Stomach (tissue), 9 donors: ENCODE measurements around the gene DHRS13. TPM values are rescaled to one million over a fixed set of nuclear protein-coding genes. Genes with fewer than 3 reads are reported as not detected.
A peak's percentile ranks its signal among the peaks of the same experiment; 100 is the strongest.

Experiments
- DNase-seq, 2 donors: peaks; one replicate each; pipeline versions ENCODE4 v3.0.0 to v3.0.0-alpha.2; 2013 to 2019
- H3K27ac ChIP-seq, 5 donors: fragments of 200-600 bp in 4 of 5; sonication (generic) in 4 of 5; one replicate each; pipeline ENCODE4 v1.5.1; 2013 to 2019; ENCODE audit warnings: mild to moderate bottlenecking in 1 of 5, moderate library complexity in 1 of 5
- H3K27me3 ChIP-seq, 3 donors: fragments of 200-600 bp; sonication (generic); one replicate each; pipeline ENCODE4 v1.5.1; 2017 to 2019; ENCODE audit warnings: mixed run types in 1 of 3
- H3K36me3 ChIP-seq, 4 donors: fragments of 200-600 bp; sonication (generic); 1 replicate in 3 of 4; 2 replicates in 1 of 4; pipeline ENCODE4 v1.5.1; 2016 to 2019
- H3K4me1 ChIP-seq, 4 donors: fragments of 200-600 bp; sonication (generic); one replicate each; pipeline ENCODE4 v1.5.1; 2016 to 2019
- H3K4me3 ChIP-seq, 4 donors: fragments of 200-600 bp; sonication (generic) in 3 of 4; one replicate each; pipeline ENCODE4 v1.5.1; 2016 to 2019; ENCODE audit warnings: mild to moderate bottlenecking in 1 of 4
- H3K9me3 ChIP-seq, 4 donors: fragments of 200-600 bp; sonication (generic); one replicate each; pipeline ENCODE4 v1.5.1; 2016 to 2019
- CTCF ChIP-seq, 7 experiments: fragments of 450-650 bp in 4 of 7; fragments of 200-600 bp in 3 of 7; sonication (generic) in 3 of 7; IDR thresholded peaks; one replicate each; pipeline ENCODE4 v1.5.1; 2016 to 2019; ENCODE audit warnings: antibody characterized with exemption in 7 of 7, control low read depth in 2 of 7, mild to moderate bottlenecking in 1 of 7
- EP300 ChIP-seq: sonication (generic); formaldehyde crosslinking; IDR thresholded peaks from one replicate; pipeline ENCODE4 v1.6.1; 2017; ENCODE audit warnings: antibody characterized with exemption
- POLR2A ChIP-seq, 4 donors: fragments of 450-650 bp; IDR thresholded peaks; one replicate each; pipeline ENCODE4 v1.6.1; 2016; ENCODE audit warnings: antibody characterized with exemption in 4 of 4, control low read depth in 2 of 4, mild to moderate bottlenecking in 1 of 4, moderate library complexity in 1 of 4
- POLR2AphosphoS5 ChIP-seq, 3 donors: sonication (generic); formaldehyde crosslinking; IDR thresholded peaks; one replicate each; pipeline ENCODE4 v1.6.1; 2016; ENCODE audit warnings: antibody characterized with exemption in 3 of 3
- WGBS, 5 donors: extraction: QIAGEN DNeasy Blood & Tissue Kit in 3 of 5; methylation state at CpG; one replicate each; pipeline versions ENCODE4 v1.1.5 to v1.1.7; 2013 to 2018; 5-methylcytosine and 5-hydroxymethylcytosine counted together
- intact Hi-C: fragments of 100-400 bp; cut with DNase I; formaldehyde crosslinking; loops from one replicate; pipeline ENCODE4 v1.15.1; 2023; ENCODE audit warnings: low total_unique reads
- polyA plus RNA-seq, 3 donors: library from polyadenylated mRNA; stranded (reverse); fragments of 200-250 nt; gene quantifications; one replicate each; pipeline ENCODE4 v1.2.3, GENCODE V29; 2013
- total RNA-seq, 5 donors: library from RNA; depleted of rRNA; stranded (reverse); fragments of >200 nt; gene quantifications; one replicate each; pipeline versions ENCODE4 v1.1.0 to v1.2.3, GENCODE V29; 2014 to 2016
- donor health status: healthy with polysubstance abuse.
- donor health status: Bipolar disorder and iron deficiency.
- donor health status: healthy.

Gene DHRS13
- total and polyA plus RNA-seq, 8 donors: 4.4 to 33.5 (median 8.3) TPM; not detected in 1

GRCh38 chr17:28900986-28901726 is 1.7 kb downstream of the DHRS13 start:
- intact Hi-C loops: no loop called here
- no peak for TF ChIP-seq CTCF (IDR thresholded peaks at IDR 0.05)
- TF ChIP-seq POLR2AphosphoS5 (IDR thresholded peaks at IDR 0.05): no peak
- no peak for TF ChIP-seq POLR2A (IDR thresholded peaks at IDR 0.05)
- no peak for TF ChIP-seq EP300
- peak overlapping the region in 2 of 4 donors; percentile 65 to 94 for H3K4me3 ChIP-seq
- H3K4me1 ChIP-seq: peaks cover 22 to 55% (median 45%) of the 10 kb centered on the region in 4 donors
- 91 to 93% (median 93%) methylated on average over 20 to 24 of the region's 24 CpGs for WGBS, 5 donors
- peaks cover 7 to 8% (median 7%) of the 10 kb centered on the region in 4 donors for H3K36me3 ChIP-seq
- no peaks in the 10 kb centered on the region for H3K27me3 ChIP-seq
- no peaks in the 10 kb centered on the region for H3K9me3 ChIP-seq
- H3K27ac ChIP-seq: peak overlapping the region in 2 of 5 donors; percentile 90 to 91
- DNase-seq: no peak

- no peaks in the 10 kb centered on the region for H3K9me3 ChIP-seq
- no peaks in the 10 kb centered on the region for H3K27me3 ChIP-seq
- no peak overlapping the region for H3K4me3 ChIP-seq
- H3K27ac ChIP-seq: peak overlapping the region in 1 of 5 donors; percentile 97
- peaks cover 27 to 68% (median 53%) of the 10 kb centered on the region in 4 donors for H3K4me1 ChIP-seq
- 93 to 99% (median 96%) methylated on average over 5 of the region's 5 CpGs for WGBS, 5 donors
- no peak for TF ChIP-seq POLR2A (IDR thresholded peaks at IDR 0.05)
- TF ChIP-seq EP300: no peak
- no peak for TF ChIP-seq POLR2AphosphoS5 (IDR thresholded peaks at IDR 0.05)
- no peak for TF ChIP-seq CTCF (IDR thresholded peaks at IDR 0.05)
- intact Hi-C loops: no loop called here
- DNase-seq: no peak
- H3K36me3 ChIP-seq: no peaks in the 10 kb centered on the region
Observed at GRCh38 chr17:28899212-28899815, 3.6 kb downstream of the DHRS13 start.

GRCh38 chr17:28898527-28898955 is 4.3 kb downstream of the DHRS13 start:
- H3K4me1 ChIP-seq: peaks cover 24 to 68% (median 51%) of the 10 kb centered on the region in 4 donors
- no peak for TF ChIP-seq POLR2AphosphoS5 (IDR thresholded peaks at IDR 0.05)
- no peak for TF ChIP-seq POLR2A (IDR thresholded peaks at IDR 0.05)
- peak overlapping the region in 1 of 4 donors; percentile 93 for H3K4me3 ChIP-seq
- no peaks in the 10 kb centered on the region for H3K9me3 ChIP-seq
- DNase-seq: no peak
- no peaks in the 10 kb centered on the region for H3K36me3 ChIP-seq
- intact Hi-C loops: no loop called here
- peak overlapping the region in 4 of 5 donors; percentile 91 to 97 (median 96) for H3K27ac ChIP-seq
- 87 to 94% (median 90%) methylated on average over 11 to 12 of the region's 12 CpGs for WGBS, 5 donors
- H3K27me3 ChIP-seq: no peaks in the 10 kb centered on the region

GRCh38 chr17:28897769-28898526 is 4.9 kb downstream of the DHRS13 start:
- H3K36me3 ChIP-seq: no peaks in the 10 kb centered on the region
- peak overlapping the region; percentile 91 to 97 (median 95) for H3K27ac ChIP-seq
- peaks cover 24 to 68% (median 50%) of the 10 kb centered on the region in 4 donors for H3K4me1 ChIP-seq
- peak overlapping the region; percentile 90 to 98 (median 92) for H3K4me3 ChIP-seq
- no peak for DNase-seq
- 17 to 28% (median 21%) methylated on average over 13 to 23 of the region's 23 CpGs for WGBS, 5 donors
- TF ChIP-seq POLR2A (IDR thresholded peaks at IDR 0.05): no peak
- TF ChIP-seq EP300: no peak
- no peak for TF ChIP-seq POLR2AphosphoS5 (IDR thresholded peaks at IDR 0.05)
- no peak for TF ChIP-seq CTCF (IDR thresholded peaks at IDR 0.05)
- H3K9me3 ChIP-seq: no peaks in the 10 kb centered on the region
- no peaks in the 10 kb centered on the region for H3K27me3 ChIP-seq
- intact Hi-C loops: no loop called here
